ENCODE results near the gene BBS9. TPM values are rescaled to one million over a fixed set of nuclear protein-coding genes. Genes with fewer than 3 reads are reported as not detected.

BBS9 gene
- total and polyA plus RNA-seq, 4 donors, result 2.3 to 9.5 (median 4.5) TPM

GRCh38 chr7:33640741-33641140 is 511.4 kb downstream of the BBS9 start:
- Histone ChIP-seq H3K9me3 (ENCODE audit: control insufficient read depth in 4 of 4, low read length in 3 of 4) (no peaks in the 10 kb centered on the region), H3K27ac (ENCODE audit: low read depth in 1 of 2, low read length in 2 of 2) (no peak overlapping the region), H3K36me3 (ENCODE audit: control insufficient read depth in 4 of 4, insufficient read depth in 3 of 4, low read depth in 1 of 4, low read length in 3 of 4) (no peaks in the 10 kb centered on the region), H3K4me3 (ENCODE audit: low read depth in 1 of 3, low read length in 3 of 3) (no peak overlapping the region), H3K9ac (ENCODE audit: low read depth in 1 of 2, low read length in 2 of 2) (no peak overlapping the region), H3K4me1 (ENCODE audit: control insufficient read depth in 4 of 4, insufficient read depth in 4 of 4, low read length in 3 of 4) (no peaks in the 10 kb centered on the region), H3K27me3 (ENCODE audit: control insufficient read depth in 4 of 4, insufficient read depth in 4 of 4, low read length in 3 of 4) (no peaks in the 10 kb centered on the region)
- no peak for DNase-seq (ENCODE audit: low spot score)
- TF ChIP-seq TAF1 (conservative IDR thresholded peaks at IDR 0.05), result no peak
- TF ChIP-seq SP1 (IDR thresholded peaks at IDR 0.05), result no peak
- 89% methylated on average over 3 of the region's 3 CpGs for whole genome bisulfite sequencing

- no peaks in the 10 kb centered on the region for H3K27me3 ChIP-seq (ENCODE audit: control insufficient read depth in 4 of 4, insufficient read depth in 4 of 4, low read length in 3 of 4)
- 82% methylated on average over 1 of the region's 1 CpG for WGBS
- no peaks in the 10 kb centered on the region for H3K4me1 ChIP-seq (ENCODE audit: control insufficient read depth in 4 of 4, insufficient read depth in 4 of 4, low read length in 3 of 4)
- TF ChIP-seq JUND (IDR thresholded peaks at IDR 0.05), result no peak
- TF ChIP-seq ATF3 (IDR thresholded peaks at IDR 0.05), result no peak
- TF ChIP-seq SP1 (IDR thresholded peaks at IDR 0.05), result no peak
- TF ChIP-seq RXRA (IDR thresholded peaks at IDR 0.05), result no peak
- TF ChIP-seq, protein P1, sequence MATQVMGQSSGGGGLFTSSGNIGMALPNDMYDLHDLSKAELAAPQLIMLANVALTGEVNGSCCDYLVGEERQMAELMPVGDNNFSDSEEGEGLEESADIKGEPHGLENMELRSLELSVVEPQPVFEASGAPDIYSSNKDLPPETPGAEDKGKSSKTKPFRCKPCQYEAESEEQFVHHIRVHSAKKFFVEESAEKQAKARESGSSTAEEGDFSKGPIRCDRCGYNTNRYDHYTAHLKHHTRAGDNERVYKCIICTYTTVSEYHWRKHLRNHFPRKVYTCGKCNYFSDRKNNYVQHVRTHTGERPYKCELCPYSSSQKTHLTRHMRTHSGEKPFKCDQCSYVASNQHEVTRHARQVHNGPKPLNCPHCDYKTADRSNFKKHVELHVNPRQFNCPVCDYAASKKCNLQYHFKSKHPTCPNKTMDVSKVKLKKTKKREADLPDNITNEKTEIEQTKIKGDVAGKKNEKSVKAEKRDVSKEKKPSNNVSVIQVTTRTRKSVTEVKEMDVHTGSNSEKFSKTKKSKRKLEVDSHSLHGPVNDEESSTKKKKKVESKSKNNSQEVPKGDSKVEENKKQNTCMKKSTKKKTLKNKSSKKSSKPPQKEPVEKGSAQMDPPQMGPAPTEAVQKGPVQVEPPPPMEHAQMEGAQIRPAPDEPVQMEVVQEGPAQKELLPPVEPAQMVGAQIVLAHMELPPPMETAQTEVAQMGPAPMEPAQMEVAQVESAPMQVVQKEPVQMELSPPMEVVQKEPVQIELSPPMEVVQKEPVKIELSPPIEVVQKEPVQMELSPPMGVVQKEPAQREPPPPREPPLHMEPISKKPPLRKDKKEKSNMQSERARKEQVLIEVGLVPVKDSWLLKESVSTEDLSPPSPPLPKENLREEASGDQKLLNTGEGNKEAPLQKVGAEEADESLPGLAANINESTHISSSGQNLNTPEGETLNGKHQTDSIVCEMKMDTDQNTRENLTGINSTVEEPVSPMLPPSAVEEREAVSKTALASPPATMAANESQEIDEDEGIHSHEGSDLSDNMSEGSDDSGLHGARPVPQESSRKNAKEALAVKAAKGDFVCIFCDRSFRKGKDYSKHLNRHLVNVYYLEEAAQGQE (IDR thresholded peaks at IDR 0.05), result no peak
- no peak for TF ChIP-seq FOXA2 (IDR thresholded peaks at IDR 0.05)
- TF ChIP-seq, protein P2, sequence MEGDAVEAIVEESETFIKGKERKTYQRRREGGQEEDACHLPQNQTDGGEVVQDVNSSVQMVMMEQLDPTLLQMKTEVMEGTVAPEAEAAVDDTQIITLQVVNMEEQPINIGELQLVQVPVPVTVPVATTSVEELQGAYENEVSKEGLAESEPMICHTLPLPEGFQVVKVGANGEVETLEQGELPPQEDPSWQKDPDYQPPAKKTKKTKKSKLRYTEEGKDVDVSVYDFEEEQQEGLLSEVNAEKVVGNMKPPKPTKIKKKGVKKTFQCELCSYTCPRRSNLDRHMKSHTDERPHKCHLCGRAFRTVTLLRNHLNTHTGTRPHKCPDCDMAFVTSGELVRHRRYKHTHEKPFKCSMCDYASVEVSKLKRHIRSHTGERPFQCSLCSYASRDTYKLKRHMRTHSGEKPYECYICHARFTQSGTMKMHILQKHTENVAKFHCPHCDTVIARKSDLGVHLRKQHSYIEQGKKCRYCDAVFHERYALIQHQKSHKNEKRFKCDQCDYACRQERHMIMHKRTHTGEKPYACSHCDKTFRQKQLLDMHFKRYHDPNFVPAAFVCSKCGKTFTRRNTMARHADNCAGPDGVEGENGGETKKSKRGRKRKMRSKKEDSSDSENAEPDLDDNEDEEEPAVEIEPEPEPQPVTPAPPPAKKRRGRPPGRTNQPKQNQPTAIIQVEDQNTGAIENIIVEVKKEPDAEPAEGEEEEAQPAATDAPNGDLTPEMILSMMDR (IDR thresholded peaks at IDR 0.05; ENCODE audit: low read depth, low read length, missing input control), result no peak
- TF ChIP-seq HNF4G (IDR thresholded peaks at IDR 0.05), result no peak
- TF ChIP-seq HNF4A (conservative IDR thresholded peaks at IDR 0.05), result no peak
- TF ChIP-seq FOXA1 (IDR thresholded peaks at IDR 0.05), result no peak
- TF ChIP-seq EGR1 (IDR thresholded peaks at IDR 0.05; ENCODE audit: low read depth in 2 of 2), result no peak
- no peak for TF ChIP-seq TAF1 (conservative IDR thresholded peaks at IDR 0.05)
- TF ChIP-seq MAX (IDR thresholded peaks at IDR 0.05), result no peak
- TF ChIP-seq NR2F2 (IDR thresholded peaks at IDR 0.05), result no peak
- H3K9me3 ChIP-seq (ENCODE audit: control insufficient read depth in 4 of 4, low read length in 3 of 4), result no peaks in the 10 kb centered on the region
- no peak overlapping the region for H3K27ac ChIP-seq (ENCODE audit: low read depth in 1 of 2, low read length in 2 of 2)
- no peak for DNase-seq (ENCODE audit: low spot score)
- no peak overlapping the region for H3K4me3 ChIP-seq (ENCODE audit: low read depth in 1 of 3, low read length in 3 of 3)
- no peaks in the 10 kb centered on the region for H3K36me3 ChIP-seq (ENCODE audit: control insufficient read depth in 4 of 4, insufficient read depth in 3 of 4, low read depth in 1 of 4, low read length in 3 of 4)
- H3K9ac ChIP-seq (ENCODE audit: low read depth in 1 of 2, low read length in 2 of 2), result no peak overlapping the region
These were observed 512.9 kb downstream of the BBS9 start for GRCh38 chr7:33642312-33642711.

GRCh38 chr7:33643530-33643929 is 514.2 kb downstream of the BBS9 start:
- DNase-seq (ENCODE audit: low spot score), result no peak
- Histone ChIP-seq H3K9ac (ENCODE audit: low read depth in 1 of 2, low read length in 2 of 2) (no peak overlapping the region), H3K4me1 (ENCODE audit: control insufficient read depth in 4 of 4, insufficient read depth in 4 of 4, low read length in 3 of 4) (no peaks in the 10 kb centered on the region), H3K4me3 (ENCODE audit: low read depth in 1 of 3, low read length in 3 of 3) (no peak overlapping the region), H3K36me3 (ENCODE audit: control insufficient read depth in 4 of 4, insufficient read depth in 3 of 4, low read depth in 1 of 4, low read length in 3 of 4) (no peaks in the 10 kb centered on the region), H3K9me3 (ENCODE audit: control insufficient read depth in 4 of 4, low read length in 3 of 4) (no peaks in the 10 kb centered on the region), H3K27me3 (ENCODE audit: control insufficient read depth in 4 of 4, insufficient read depth in 4 of 4, low read length in 3 of 4) (no peaks in the 10 kb centered on the region), H3K27ac (ENCODE audit: low read depth in 1 of 2, low read length in 2 of 2) (no peak overlapping the region)
- 68% methylated on average over 2 of the region's 2 CpGs for WGBS
- no peak for TF ChIP-seq MAX (IDR thresholded peaks at IDR 0.05)
- TF ChIP-seq, protein P1 (IDR thresholded peaks at IDR 0.05), result no peak
- no peak for TF ChIP-seq FOXA2 (IDR thresholded peaks at IDR 0.05)
- no peak for TF ChIP-seq FOXA1 (IDR thresholded peaks at IDR 0.05)
- TF ChIP-seq TAF1 (conservative IDR thresholded peaks at IDR 0.05), result no peak
- TF ChIP-seq NR2F2 (IDR thresholded peaks at IDR 0.05), result no peak
- no peak for TF ChIP-seq RAD21 (IDR thresholded peaks at IDR 0.05)
- no peak for TF ChIP-seq HNF4A (conservative IDR thresholded peaks at IDR 0.05)
- TF ChIP-seq ZBTB33 (IDR thresholded peaks at IDR 0.05), result no peak
- no peak for TF ChIP-seq JUND (IDR thresholded peaks at IDR 0.05)
